Activated CD4-positive, CD25-positive, alpha-beta regulatory T cell (primary cell): Measurements from ENCODE around the gene EP400.
"Not testable (repeated sequence)": the region's sequence is repeated elsewhere in the genome, so short reads cannot be mapped to it uniquely, and the experiment has no call there.

Source experiments
- DNase-seq, 4 experiments: peaks; one replicate each; lab custom pipeline; 2025; lab: John Stamatoyannopoulos, UW

EP400 gene

DNA sequence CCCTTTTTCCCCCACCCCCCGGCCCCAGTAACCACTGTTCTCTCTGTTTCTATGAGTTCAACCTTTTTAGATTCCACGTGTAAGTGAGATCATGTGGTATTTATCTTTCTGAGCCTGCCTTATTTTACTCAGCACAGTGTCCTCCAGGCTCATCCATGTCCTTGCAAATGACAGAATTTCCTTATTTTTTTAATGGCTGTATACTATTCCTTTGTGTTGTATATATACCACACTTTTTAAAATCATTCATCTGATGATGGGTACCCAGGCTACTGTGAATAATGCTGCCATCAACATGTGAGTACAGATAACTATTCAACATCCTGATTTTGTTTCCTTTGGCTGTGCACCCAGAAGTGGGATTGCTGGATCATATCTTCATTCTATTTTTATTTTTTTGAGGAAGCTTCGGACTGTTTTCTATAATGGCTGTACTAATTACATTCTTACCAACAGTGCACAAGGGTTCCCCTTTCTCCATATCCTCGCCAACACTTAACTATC lies 139.7 kb downstream of the EP400 start:
- DNase-seq: no peak

DNA sequence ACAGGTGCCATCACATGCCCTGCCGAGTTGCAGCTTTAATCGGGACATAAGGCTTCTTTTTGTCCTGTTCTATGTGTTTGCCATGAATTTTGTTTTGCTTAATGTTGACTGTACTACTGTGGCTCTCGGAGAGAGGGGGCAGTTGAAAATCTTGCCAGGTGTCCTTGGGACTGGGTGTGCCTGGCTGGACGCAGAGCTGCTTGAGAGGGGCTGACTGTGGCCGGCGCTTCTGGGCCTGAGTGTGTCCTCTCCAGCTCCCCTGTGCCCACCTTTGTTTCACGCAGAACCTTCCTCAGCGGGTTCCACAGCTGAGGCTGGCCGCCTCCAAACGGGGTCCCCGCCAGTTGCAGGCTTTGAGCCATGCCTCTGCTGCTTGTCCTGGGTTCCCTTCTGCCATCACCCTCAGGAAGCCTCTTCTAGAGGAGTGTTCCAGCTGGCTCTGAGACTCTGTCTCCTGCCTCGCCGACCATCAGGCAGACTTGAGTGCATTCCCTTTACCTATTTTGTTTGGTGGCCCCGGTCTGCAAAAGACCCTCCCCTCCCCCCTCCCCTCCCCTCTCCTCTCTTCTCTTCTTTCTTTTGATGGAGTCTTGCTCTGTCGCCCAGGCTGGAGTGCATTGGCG lies 144.6 kb downstream of the EP400 start:
- no peak for DNase-seq

DNA sequence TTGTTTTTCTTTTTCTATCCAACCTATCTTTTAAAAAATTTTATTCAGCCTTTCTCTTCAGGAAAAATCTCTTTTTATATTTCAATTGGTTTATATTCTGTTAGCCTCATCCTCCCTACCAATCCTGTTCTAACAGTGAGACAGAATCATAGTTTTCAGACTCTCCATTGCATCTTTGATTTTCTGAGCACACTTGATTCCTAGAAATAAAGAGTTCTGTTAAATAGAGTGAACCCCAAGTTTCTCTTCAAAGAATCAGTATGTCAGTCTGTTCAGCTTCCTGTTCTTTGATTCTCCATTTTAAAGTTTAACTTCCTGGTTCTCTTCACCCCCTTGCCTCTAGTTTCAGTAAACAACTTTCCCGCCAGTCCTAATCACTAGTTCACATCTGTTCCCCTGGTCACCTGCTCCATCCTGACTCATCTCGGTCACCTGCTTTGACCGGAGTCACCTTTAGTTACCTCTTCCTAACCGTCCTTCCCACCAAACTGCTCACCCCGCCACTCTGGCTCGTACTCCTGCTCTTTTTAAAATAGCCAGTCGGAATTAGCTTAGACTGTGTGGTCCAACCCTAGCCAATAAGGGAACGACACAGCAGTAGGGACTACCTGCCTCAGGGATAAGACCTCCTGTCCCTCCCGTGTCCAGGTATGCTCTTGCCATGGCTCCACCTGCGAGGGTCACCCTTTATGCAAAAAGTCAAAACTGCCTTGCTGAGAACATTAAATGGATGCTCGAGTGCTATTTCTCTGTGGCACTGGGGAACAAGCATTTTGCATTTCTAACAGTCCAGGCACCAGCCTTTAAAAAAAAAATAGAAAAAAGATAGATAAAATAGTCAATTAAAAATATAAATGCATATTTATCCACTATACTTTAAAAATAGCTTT lies 146.0 kb downstream of the EP400 start:
- no peak for DNase-seq

DNA sequence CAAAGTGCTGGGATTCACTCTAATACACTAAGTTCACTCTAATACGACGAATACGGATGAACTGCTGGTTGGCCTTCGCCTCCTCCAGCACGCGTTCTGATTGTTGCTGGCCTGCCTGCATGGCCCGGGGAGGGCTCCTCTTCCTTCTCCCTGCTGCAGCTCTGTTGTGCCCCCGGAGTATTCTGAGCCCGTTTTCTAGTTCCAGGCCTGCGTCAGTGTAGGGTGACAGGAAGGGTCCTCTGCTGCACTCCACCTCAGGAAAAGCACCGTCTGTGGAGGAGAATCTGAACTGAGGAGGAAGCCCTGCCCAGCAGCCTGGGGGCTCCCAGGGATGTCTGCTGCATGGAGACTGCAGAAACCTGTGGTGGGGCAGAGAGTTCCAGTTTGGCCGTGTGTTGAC lies 150.0 kb downstream of the EP400 start:
- no peak for DNase-seq

DNA sequence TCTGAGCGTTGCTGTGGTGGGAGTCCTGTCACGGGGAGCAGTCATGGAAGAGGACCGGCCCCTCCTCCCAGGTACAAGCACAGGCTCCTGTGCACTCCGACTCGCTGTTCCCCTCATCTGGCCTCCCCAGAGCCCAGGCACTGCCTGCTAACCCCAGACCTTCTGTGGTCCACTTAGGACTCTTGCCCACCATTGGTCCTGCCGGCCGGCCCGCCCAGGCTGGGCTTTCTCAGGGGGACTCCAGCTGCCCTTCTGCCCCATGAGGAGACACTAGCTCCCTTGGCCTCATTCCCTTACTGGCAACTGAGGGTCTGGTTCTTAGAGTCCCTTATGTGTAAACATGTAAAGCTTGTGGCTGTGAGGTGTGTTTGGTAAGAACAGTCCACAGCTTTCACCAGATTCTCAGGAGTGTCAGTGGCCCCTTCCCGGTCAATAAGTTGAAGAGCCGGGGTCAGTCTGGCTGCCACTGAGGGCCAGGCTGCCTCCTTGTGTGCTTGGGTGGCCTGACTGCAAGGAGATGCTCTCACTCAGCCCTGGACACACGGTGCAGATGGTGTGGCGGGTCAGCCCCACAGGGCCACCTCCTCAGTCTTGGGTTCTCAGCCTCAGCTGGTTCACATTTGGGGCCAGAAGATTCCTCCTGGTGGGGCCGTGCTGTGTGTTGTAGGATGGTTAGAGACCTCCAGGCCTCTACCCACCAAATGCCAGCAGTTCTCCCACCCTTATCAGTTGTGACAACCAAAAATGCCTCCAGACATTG lies 150.7 kb downstream of the EP400 start:
- DNase-seq: no peak

DNA sequence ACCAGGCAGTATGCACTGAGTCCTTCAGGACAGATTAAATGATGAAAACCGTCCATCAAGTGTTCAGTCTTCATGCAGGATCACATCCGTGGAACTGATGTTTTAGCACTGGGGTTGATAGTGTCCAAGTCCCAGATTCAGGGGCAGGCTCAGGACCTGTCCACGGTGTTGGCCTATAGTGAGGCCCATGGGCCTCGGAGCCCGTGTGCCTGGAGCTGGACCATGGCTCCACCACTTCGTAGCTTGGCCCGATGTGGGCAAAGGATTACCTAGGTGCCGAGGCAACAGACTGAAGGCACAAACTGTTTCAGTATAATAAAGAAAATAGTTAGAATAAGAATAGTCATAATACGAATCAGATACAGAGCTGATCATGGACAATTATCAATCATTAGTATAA lies 152.6 kb downstream of the EP400 start:
- no peak for DNase-seq

DNA sequence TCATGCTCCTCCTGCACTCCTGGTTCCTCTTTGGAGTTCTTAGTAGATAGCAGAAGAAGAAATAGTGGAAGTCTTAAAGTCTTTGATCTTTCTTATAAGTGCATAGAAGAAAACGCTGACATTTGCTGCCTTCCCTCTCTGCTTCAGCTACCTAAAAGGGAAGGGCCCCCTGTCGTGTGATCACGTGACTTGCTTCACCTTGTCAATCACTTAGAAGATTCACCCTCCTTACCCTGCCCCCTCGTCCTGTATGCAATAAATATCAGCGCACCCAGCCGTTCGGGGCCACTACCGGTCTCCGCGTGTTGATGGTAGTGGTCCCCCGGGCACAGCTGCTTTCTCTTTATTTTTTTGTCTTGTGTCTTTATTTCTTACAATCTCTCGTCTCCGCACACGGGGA lies 153.3 kb downstream of the EP400 start:
- DNase-seq: not testable (repeated sequence)

DNA sequence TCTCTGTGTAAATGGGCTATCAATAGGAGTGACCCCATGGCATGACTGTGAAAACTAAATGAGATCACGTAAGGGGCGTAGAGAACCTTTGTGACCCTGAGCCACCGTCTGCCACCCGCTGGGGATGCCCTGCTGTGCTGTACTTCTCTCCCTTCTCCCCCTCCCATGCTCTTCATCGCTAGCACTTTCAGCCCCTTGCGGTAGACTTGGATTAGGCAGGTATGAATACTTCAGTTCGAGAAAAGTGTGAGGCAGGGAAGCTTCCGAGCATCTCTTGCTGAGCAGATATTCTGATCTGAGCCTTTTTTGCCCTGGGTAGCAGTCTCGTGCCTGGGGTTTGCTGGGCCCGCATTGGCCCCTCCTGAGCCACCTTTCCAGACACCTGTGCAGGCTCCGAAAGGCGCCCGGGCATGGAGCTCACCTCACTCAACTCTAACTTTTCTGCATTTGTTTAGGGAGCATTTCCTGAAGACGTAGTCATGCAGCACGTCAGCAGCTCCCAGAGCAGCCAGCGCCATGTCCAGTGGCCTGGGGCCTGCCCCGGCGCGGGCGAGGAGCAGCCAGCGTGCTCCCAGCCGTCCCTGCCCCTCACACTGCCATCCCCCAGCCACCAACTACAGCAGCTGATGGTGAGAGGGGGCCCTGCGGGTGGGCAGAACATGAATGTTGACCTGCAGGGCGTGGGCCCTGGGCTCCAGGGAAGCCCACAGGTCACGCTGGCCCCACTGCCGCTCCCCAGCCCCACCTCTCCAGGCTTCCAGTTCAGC lies 154.0 kb downstream of the EP400 start:
- no peak for DNase-seq

DNA sequence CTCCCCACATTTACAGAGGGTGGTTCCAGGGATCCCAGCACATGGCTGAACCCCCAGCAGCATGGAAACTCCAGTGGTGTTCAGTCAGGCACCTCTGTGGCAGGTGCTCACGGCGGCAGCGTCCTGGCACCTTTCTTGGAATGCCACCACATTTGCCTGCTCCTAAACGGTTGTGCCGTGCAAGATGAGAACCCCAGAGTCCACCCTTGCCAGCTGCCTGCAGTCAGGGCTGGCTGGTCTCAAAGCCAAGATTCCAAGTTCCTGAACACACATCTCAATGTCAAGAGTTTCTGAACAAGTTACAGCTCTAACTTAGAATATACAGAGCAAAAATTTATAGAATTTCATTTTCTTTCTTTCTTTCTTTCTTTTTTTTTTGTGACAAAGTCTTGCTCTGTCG lies 155.7 kb downstream of the EP400 start:
- DNase-seq: no peak

DNA sequence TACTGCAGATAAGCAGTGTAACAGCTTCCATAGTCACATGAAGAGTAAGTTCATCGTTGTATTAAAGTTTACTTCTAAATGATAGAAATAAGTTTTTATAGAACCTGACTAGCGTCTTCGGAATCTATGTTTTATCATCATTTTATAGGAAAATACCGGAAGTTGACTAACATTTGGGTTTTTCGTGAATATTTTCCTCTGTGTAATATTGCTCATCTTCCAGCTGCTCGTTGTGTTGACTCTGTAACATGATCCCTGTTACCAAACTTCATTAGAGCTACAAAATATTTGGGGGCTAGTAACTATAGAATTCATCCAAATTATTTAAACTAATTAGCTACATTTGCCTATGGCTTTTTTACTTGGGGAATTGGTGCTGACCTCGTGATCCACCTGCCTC lies 157.2 kb downstream of the EP400 start:
- no peak for DNase-seq

DNA sequence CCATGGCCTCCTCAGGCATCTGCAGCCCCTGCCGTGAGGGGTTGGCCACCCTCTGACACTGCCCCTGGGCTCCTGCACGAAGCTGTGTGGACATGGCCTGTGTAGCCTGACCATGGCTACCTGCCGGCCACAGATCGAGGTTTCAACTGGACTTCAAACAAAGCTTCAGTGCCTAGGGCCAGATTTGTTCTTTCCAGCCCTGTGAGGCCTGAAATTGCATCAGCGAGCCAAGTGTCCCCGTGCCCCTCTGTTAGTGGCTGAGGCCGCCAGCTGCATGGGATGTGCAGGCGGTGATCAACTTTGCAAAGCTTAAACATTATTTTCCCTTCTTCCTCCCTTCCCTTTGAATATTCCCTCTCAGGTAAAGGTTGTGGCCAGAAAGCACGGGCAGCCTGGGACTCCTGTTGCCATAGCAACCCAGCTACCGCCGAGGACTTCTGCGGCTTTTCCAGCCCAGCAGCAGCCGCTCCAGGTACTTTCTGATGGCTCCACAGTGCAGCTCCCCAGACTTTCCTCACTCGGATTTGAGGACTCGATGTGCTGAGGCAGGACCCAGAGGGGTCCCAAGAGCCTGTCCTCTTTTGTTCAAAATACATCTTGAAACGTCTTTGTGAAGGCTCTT lies 158.6 kb downstream of the EP400 start:
- DNase-seq: no peak

DNA sequence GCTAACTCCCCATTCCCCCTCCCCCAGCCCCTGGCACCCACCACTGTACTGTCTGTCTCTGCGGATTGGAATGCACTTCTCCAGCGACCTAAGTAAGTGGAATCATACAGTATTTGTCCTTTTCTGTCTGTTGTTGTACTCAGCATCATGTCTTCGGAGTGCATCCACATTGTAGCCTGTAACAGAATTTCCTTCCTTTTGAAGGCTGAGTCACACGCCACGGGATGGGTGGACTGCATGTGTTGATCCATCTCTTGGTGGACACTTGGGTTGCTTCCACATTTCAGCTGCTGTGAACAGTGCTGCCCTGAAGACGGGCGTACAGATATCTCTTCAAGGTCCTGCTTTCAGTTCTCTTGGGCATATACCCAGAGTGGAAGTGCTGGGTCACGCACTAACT lies 160.0 kb downstream of the EP400 start:
- DNase-seq: no peak

DNA sequence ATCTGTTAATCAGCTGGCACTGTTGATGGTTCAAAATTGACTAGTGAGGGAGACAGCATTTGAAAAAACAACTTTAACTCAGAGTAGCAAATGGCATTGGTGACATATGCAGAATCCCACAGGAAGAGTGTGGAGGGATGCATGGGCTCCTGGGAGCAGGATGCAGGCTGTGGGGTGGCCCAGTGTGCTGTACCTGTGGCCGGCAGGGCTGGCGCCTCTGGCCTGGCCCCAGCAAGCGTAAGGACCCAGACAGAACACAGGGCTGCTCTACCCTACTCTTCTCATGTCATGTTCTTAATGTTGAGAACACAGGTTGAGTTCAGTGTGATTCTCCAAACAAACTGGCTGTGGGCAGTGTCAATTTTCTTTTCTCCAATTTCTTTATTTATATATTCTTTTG lies 160.9 kb downstream of the EP400 start:
- DNase-seq: no peak

DNA sequence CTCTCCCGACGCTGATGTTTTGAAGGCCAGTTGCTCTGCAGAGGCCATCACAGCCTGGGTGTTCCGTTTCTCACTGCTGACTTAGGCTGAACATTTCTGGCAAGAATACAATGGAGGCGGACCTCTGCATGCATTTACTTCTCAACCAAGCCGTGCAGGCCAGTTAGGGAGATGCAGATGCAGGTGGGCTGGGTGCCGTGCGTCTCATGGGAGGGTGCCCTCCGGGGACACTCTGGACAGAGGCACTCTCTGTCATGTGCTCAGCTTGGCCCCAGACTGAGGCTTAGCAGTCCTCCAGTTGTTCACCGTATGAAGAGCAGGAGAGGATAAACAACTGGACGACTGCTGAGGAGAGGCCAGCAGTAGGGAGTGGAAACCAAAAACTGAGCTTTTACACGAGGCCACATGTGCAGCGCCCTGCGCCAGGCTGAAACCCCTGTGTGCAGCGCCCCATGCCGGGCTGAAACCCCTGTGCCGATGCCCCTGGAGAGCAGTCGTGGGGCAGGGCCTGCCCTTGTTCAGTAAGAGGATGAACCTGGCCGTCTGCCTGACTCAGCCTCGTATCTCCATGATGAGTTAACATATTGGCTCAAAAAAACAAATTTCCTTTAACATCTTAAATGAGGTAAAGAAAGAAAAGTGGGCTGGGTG lies 162.0 kb downstream of the EP400 start:
- DNase-seq: no peak

DNA sequence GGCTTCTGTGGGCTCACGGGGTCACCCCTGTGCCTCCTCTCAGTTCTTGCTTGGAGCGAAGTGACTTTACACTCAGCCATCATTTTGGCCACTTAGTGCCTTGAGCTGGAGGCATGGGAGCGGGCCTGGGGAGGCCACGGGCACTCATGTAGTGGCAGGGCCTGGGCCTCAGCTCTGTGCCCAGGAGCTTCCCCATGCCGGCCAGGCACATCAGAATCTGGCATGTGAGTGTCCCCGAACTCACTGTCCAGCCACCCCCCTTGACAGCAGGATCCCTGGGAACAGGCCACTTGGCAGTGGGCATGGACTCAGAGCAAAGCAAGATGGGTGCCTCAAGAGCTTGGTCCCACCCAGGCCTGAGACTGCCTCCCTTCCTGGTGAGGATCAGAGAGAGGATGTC lies 164.9 kb downstream of the EP400 start:
- no peak for DNase-seq

DNA sequence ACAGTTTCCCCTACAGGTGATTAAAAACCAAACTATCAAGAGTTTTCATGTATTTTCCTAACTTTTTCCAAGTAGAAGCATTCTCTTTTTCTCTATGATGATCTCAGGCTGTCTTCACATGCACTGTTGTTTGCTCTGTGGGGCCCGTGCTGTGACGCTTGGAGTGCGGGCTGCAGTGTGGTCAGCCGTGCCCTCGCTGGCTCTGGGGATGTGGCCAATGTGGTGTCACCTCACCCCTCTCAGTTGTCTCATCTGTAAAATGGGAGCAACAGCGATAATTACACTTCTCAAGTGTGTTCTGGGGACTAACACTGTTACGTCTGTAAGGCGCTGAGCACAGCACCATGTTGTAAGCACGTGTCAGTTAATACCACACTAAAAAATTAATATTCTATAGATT lies 165.8 kb downstream of the EP400 start:
- no peak for DNase-seq

DNA sequence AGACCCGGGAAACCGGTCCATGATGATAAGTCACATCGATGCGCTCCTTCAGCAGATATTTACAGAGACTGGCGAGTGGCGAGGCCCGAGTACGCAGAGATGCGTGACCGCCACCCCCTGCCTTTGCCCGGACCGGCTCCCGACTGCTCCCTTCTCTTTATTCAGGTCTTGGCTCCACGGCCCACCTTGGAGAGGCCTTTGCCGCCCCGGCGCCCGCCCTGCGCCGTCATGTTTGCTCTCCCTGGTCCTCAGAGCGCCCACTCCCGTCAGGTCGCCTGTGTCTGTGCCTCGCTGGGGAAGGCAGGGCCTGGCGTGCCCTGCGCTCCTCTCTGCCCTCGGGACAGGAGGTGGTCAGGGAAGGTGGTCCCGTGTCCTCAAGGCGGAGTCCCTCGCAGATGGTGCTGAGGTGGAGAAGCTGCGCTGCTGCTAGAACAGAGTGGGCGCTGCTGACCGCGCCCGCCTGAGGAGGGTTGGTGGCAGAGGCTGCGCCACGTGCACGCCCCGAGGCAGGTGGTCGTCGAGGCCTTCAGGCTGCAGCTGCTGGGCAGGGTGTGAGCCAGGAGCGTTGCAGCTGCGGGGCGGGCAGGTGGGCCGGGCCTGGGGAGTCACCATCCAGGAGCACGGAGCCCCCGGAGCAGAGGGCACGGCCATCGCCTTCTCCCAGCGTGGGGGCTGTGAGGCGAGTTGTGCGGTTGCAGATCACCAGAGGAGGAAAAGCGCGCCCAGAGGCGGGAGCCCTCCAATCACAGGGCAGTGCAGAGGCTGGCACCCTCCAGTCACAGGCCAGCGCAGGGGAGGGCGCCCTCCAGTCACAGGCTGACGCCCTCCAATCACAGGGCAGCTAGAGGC lies 167.2 kb downstream of the EP400 start:
- no peak for DNase-seq

DNA sequence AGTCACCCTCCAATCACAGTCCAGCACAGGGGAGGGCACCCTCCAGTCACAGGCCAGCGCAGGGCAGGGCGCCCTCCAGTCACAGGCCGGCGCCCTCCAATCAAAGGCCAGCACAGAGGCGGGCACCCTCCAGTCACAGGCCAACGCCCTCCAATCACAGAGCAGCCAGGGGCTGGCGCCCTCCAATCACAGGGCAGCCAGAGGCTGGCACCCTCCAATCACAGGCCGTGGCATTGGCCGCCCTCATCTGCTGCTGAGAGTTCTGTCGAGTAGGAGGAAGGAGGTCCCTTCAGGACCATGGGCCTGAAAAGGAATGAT lies 167.8 kb downstream of the EP400 start:
- DNase-seq: no peak

DNA sequence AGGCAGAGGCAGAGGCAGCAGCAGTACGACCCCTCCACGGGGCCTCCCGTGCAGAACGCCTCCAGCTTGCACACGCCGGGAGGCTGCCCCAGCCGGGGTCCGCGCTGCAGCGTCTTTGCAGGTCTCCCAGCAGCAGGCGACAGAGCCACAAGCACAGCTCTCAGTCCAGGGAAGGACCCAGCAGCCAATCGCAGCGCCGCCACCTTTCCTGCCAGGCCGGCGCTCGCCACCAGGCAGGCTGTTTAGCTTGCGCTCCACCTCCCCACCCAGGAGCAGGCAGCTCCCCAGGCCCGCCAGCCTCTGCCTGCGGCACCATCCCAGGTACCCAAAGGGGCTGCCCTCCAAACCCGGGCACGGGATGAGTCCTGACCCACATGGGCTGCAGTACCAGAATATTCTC lies 169.1 kb downstream of the EP400 start:
- no peak for DNase-seq

DNA sequence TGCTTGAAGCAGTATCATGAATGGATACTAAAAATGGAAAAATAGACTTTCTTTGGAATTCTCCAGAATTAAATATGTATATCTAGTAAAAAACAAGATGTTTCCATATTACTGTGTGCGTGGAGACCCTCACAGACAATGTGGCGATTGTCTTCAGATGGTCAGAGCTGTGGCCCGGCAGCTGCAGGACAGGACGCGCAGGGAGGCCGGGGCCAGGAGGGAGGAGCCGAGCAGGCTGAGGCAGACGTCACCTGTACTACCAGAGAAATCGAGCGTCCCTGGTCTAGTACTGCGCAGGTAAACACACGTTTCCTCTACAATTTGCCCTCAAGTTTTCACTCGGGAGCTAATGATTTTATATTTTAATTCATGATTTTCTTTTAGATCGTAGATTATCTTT lies 171.5 kb downstream of the EP400 start:
- DNase-seq: no peak
